Endodermal cell (in vitro differentiated cells): ENCODE data around the gene RHEB. TPM values are rescaled to one million over a fixed set of nuclear protein-coding genes. Genes with fewer than 3 reads are reported as not detected.

Source experiments
- DNase-seq: peaks from one replicate; pipeline ENCODE4 v3.0.0-alpha.2; 2017
- H3K27ac ChIP-seq: 2 replicates; pipeline ENCODE4 v1.5.1; 2013; ENCODE audit warnings: mild to moderate bottlenecking, low read depth, low read length, moderate library complexity
- H3K27me3 ChIP-seq: 2 replicates; pipeline ENCODE4 v1.6.1; 2013; ENCODE audit warnings: mild to moderate bottlenecking, low read length, moderate library complexity; ENCODE audit not compliant: insufficient read depth, control insufficient read depth, poor library complexity, severe bottlenecking
- H3K36me3 ChIP-seq: 2 replicates; pipeline ENCODE4 v1.7.0; 2013; ENCODE audit warnings: mild to moderate bottlenecking, low read length, moderate library complexity; ENCODE audit not compliant: control insufficient read depth, insufficient read depth
- H3K4me1 ChIP-seq: one replicate; pipeline ENCODE4 v1.7.0; 2013; ENCODE audit warnings: low read length; ENCODE audit not compliant: control insufficient read depth, insufficient read depth
- H3K4me3 ChIP-seq: 2 replicates; pipeline ENCODE4 v1.5.1; 2013; ENCODE audit warnings: mild to moderate bottlenecking, low read length, moderate library complexity
- H3K9ac ChIP-seq: 2 replicates; pipeline ENCODE4 v1.6.1; 2013; ENCODE audit warnings: mild to moderate bottlenecking, low read length, moderate library complexity; ENCODE audit not compliant: poor library complexity, severe bottlenecking; ENCODE audit errors: extremely low read depth
- H3K9me3 ChIP-seq: 2 replicates; pipeline ENCODE4 v1.6.1; 2013; ENCODE audit warnings: mild to moderate bottlenecking, low read length, moderate library complexity; ENCODE audit not compliant: control insufficient read depth
- H3K27ac Mint-ChIP-seq: 2 replicates; pipeline ENCODE4 v1.8.0; 2020; ENCODE audit warnings: mixed read lengths
- H3K27me3 Mint-ChIP-seq: 2 replicates; pipeline ENCODE4 v1.8.0; 2021; ENCODE audit warnings: mild to moderate bottlenecking, mixed read lengths; ENCODE audit not compliant: insufficient read depth
- H3K36me3 Mint-ChIP-seq: 2 replicates; pipeline ENCODE4 v1.8.0; 2020; ENCODE audit warnings: low read depth, mixed read lengths
- H3K4me1 Mint-ChIP-seq: 2 replicates; pipeline ENCODE4 v1.8.0; 2020; ENCODE audit warnings: mixed read lengths
- H3K4me3 Mint-ChIP-seq: 2 replicates; pipeline ENCODE4 v1.8.0; 2020; ENCODE audit warnings: mild to moderate bottlenecking, moderate library complexity, mixed read lengths
- H3K9me3 Mint-ChIP-seq: 2 replicates; pipeline ENCODE4 v1.8.0; 2020; ENCODE audit warnings: mild to moderate bottlenecking, mixed read lengths
- CTCF ChIP-seq: fragments of 200-600 bp; sonication (generic); conservative IDR thresholded peaks from 2 replicates; pipeline ENCODE4 v1.5.0; 2021; ENCODE audit warnings: antibody characterized with exemption, mild to moderate bottlenecking
- WGBS, 2 experiments: methylation state at CpG; one replicate each; pipeline versions ENCODE4 v1.1.5 to v1.1.7; 2013; ENCODE audit warnings: missing lambda C conversion rate in 2 of 2, mixed read lengths in 1 of 2; ENCODE audit not compliant: insufficient coverage in 1 of 2, insufficient read length in 1 of 2; 5-methylcytosine and 5-hydroxymethylcytosine counted together
- total RNA-seq, 2 donors: library from RNA; stranded (reverse); fragmentation: NEBNext Ultra II Directional in 1 of 2; extraction: Animal tissue kit (Norgen Biotek cat#: 25700) in 1 of 2; gene quantifications; 2 replicates in 1 of 2; 3 replicates in 1 of 2; pipeline ENCODE4 v1.2.1, GENCODE V29; 2021

RHEB gene
- total RNA-seq, 2 donors from 2014 or later: 108 to 113 TPM

- no peak for TF ChIP-seq CTCF
- H3K27me3 Mint-ChIP-seq: no peaks in the 10 kb centered on the region
- Histone ChIP-seq H3K9me3 (no peaks in the 10 kb centered on the region), H3K4me3 (no peak overlapping the region), H3K27ac (no peak overlapping the region), H3K9ac (no peak overlapping the region), H3K27me3 (no peaks in the 10 kb centered on the region), H3K36me3 (peaks cover 9% of the 10 kb centered on the region), H3K4me1 (peaks cover 17% of the 10 kb centered on the region)
- peak overlapping the region; percentile 38 for H3K27ac Mint-ChIP-seq
- H3K36me3 Mint-ChIP-seq: peaks cover 12% of the 10 kb centered on the region
- DNase-seq: no peak
- WGBS, 2 experiments: 95 to 96% methylated on average over 9 to 10 of the region's 10 CpGs
- no peaks in the 10 kb centered on the region for H3K9me3 Mint-ChIP-seq
- no peak overlapping the region for H3K4me3 Mint-ChIP-seq
- peaks cover 54% of the 10 kb centered on the region for H3K4me1 Mint-ChIP-seq
Measured at GRCh38 chr7:151497306-151497871, 22.3 kb downstream of the RHEB start.

GRCh38 chr7:151495360-151495759 lies 24.3 kb downstream of the RHEB start:
- Histone ChIP-seq H3K27me3 (no peaks in the 10 kb centered on the region), H3K4me1 (peaks cover 23% of the 10 kb centered on the region), H3K4me3 (no peak overlapping the region), H3K9me3 (no peaks in the 10 kb centered on the region), H3K27ac (no peak overlapping the region), H3K36me3 (peaks cover 15% of the 10 kb centered on the region), H3K9ac (no peak overlapping the region)
- H3K4me1 Mint-ChIP-seq: peaks cover 57% of the 10 kb centered on the region
- H3K36me3 Mint-ChIP-seq: peaks cover 14% of the 10 kb centered on the region
- no peaks in the 10 kb centered on the region for H3K9me3 Mint-ChIP-seq
- no peak for TF ChIP-seq CTCF
- DNase-seq: no peak
- H3K27me3 Mint-ChIP-seq: no peaks in the 10 kb centered on the region
- H3K4me3 Mint-ChIP-seq: no peak overlapping the region
- no peak overlapping the region for H3K27ac Mint-ChIP-seq
- 95% methylated on average over 2 of the region's 2 CpGs; no CpG with 5 or more reads in 1 of the 2 experiments for WGBS, 2 experiments

GRCh38 chr7:151494298-151495284 lies 25.1 kb downstream of the RHEB start:
- Histone ChIP-seq H3K4me1 (peaks cover 25% of the 10 kb centered on the region), H3K9me3 (no peaks in the 10 kb centered on the region), H3K4me3 (peak overlapping the region; percentile 19), H3K36me3 (peaks cover 23% of the 10 kb centered on the region), H3K27ac (peak overlapping the region; percentile 59), H3K9ac (no peak overlapping the region), H3K27me3 (no peaks in the 10 kb centered on the region)
- no peaks in the 10 kb centered on the region for H3K27me3 Mint-ChIP-seq
- no peak for DNase-seq
- no peak for TF ChIP-seq CTCF
- H3K4me3 Mint-ChIP-seq: no peak overlapping the region
- 58 to 61% methylated on average over 6 to 13 of the region's 13 CpGs for WGBS, 2 experiments
- H3K4me1 Mint-ChIP-seq: peaks cover 63% of the 10 kb centered on the region
- H3K36me3 Mint-ChIP-seq: peaks cover 18% of the 10 kb centered on the region
- peak overlapping the region; percentile 8 for H3K27ac Mint-ChIP-seq
- no peaks in the 10 kb centered on the region for H3K9me3 Mint-ChIP-seq
